PC-3 (cell line): ENCODE results near the gene AP5S1. TPM values are rescaled to one million over a fixed set of nuclear protein-coding genes. Genes with fewer than 3 reads are reported as not detected.

Experiments
- ATAC-seq: fragments of 200-7000 bp; cut with Tn5 transposase; 2 replicates; pipeline ENCODE4 v1.9.1; 2020; ENCODE audit warnings: mild to moderate bottlenecking, moderate library complexity
- BruUV-seq: library from RNA; stranded (reverse); fragments of 400-500 nt; replicated peaks from 2 replicates; lab custom pipeline; 2021; lab: Mats Ljungman, UMichigan
- CTCF ChIA-PET: fragments of 300-600 bp; sonication (Branson Sonifier 250); formaldehyde crosslinking; loops from one replicate; lab custom pipeline; 2022; ENCODE audit warnings: antibody characterized with exemption; lab: Charles Lee
- POLR2A ChIA-PET: fragments of 300-600 bp; sonication (Branson Sonifier 250); formaldehyde crosslinking; loops from one replicate; lab custom pipeline; 2022; ENCODE audit warnings: antibody characterized with exemption; ENCODE audit not compliant: unreplicated experiment; lab: Charles Lee
- DNase-seq: peaks from one replicate; pipeline ENCODE4 v3.0.0-alpha.2; 2015
- H2AFZ ChIP-seq: fragments of 300-600 bp; sonication (generic); 2 replicates; pipeline ENCODE4 v1.6.0; 2016; ENCODE audit warnings: antibody characterized with exemption, low read length
- H3F3A ChIP-seq: fragments of 300-600 bp; sonication (generic); one replicate; pipeline ENCODE4 v1.6.0; 2017; ENCODE audit warnings: antibody characterized with exemption, low read length, control low read depth, mild to moderate bottlenecking; ENCODE audit not compliant: unreplicated experiment
- H3K27ac ChIP-seq: fragments of 300-600 bp; sonication (generic); 2 replicates; pipeline ENCODE4 v1.5.1; 2016; ENCODE audit warnings: mild to moderate bottlenecking, low read length
- H3K27me3 ChIP-seq: fragments of 300-600 bp; sonication (generic); 2 replicates; pipeline ENCODE4 v1.6.1; 2016; ENCODE audit warnings: low read length, mixed read lengths
- H3K36me3 ChIP-seq: fragments of 300-600 bp; sonication (generic); 2 replicates; pipeline ENCODE4 v1.6.1; 2016; ENCODE audit warnings: low read depth, mixed run types, low read length, mixed read lengths
- H3K4me1 ChIP-seq: fragments of 300-600 bp; sonication (generic); 2 replicates; pipeline ENCODE4 v1.5.1; 2016; ENCODE audit warnings: low read length; ENCODE audit not compliant: insufficient read depth
- H3K4me2 ChIP-seq: fragments of 300-600 bp; sonication (generic); 2 replicates; pipeline ENCODE4 v1.6.0; 2016; ENCODE audit warnings: low read length
- H3K4me3 ChIP-seq: fragments of 300-600 bp; sonication (generic); 2 replicates; pipeline ENCODE4 v1.5.1; 2016; ENCODE audit warnings: mild to moderate bottlenecking, low read length, mixed read lengths
- H3K79me2 ChIP-seq: fragments of 300-600 bp; sonication (generic); 2 replicates; pipeline ENCODE4 v1.6.1; 2017; ENCODE audit warnings: low read length, mixed read lengths
- H3K9ac ChIP-seq: fragments of 300-600 bp; sonication (generic); 2 replicates; pipeline ENCODE4 v1.6.0; 2016; ENCODE audit warnings: mild to moderate bottlenecking, low read length
- H3K9me2 ChIP-seq: fragments of 300-600 bp; sonication (generic); replicated peaks from 2 replicates; pipeline ENCODE4 v1.6.1; 2016; ENCODE audit warnings: mixed run types, low read length, mixed read lengths
- H3K9me3 ChIP-seq: fragments of 300-600 bp; sonication (generic); 2 replicates; pipeline ENCODE4 v1.6.1; 2016; ENCODE audit warnings: low read length, mixed read lengths
- H4K20me1 ChIP-seq: fragments of 300-600 bp; sonication (generic); 2 replicates; pipeline ENCODE4 v1.6.1; 2016; ENCODE audit warnings: low read length, mixed read lengths
- EZH2 ChIP-seq: fragments of 300-600 bp; sonication (generic); IDR thresholded peaks from one replicate; pipeline ENCODE4 v1.6.1; 2017; ENCODE audit warnings: antibody characterized with exemption, mild to moderate bottlenecking, low read length; ENCODE audit not compliant: unreplicated experiment
- EZH2phosphoT487 ChIP-seq: fragments of 300-600 bp; sonication (generic); IDR thresholded peaks from 2 replicates; pipeline ENCODE4 v1.6.1; 2018; ENCODE audit warnings: mild to moderate bottlenecking, antibody characterized with exemption, low read length, borderline replicate concordance
- intact Hi-C: fragments of 100-400 bp; cut with micrococcal nuclease; formaldehyde crosslinking; loops from 2 replicates; pipeline ENCODE4 v1.9.0; 2023
- total RNA-seq: library from RNA; depleted of rRNA; stranded (reverse); fragments of >200 nt; gene quantifications from 2 replicates; pipeline ENCODE4 v1.2.3, GENCODE V29; 2014
- TF ChIP-seq, protein P1 (sequence below): fragments of 300-600 bp; sonication (generic); conservative IDR thresholded peaks from 2 replicates; pipeline ENCODE4 v1.5.1; 2017; ENCODE audit warnings: antibody characterized with exemption, low read depth, mild to moderate bottlenecking, low read length

AP5S1 gene
- total RNA-seq, 1 experiment from 2014 or later, result 31.4 TPM

GRCh38 chr20:3818155-3819151 lies 1.9 kb upstream of the AP5S1 start:
- Histone ChIP-seq H3K79me2 (peaks cover 22% of the 10 kb centered on the region), H3K4me1 (peaks cover 29% of the 10 kb centered on the region), H3K36me3 (peaks cover 11% of the 10 kb centered on the region; the same call in 1 of the 2 replicates), H3K9me3 (no peaks in the 10 kb centered on the region), H3F3A (no peaks in the 10 kb centered on the region), H3K4me2 (no peak overlapping the region), H4K20me1 (no peaks in the 10 kb centered on the region), H3K27ac (peak overlapping the region; percentile 41), H3K4me3 (no peak overlapping the region), H3K9me2 (no peaks in the 10 kb centered on the region), H3K27me3 (no peaks in the 10 kb centered on the region), H3K9ac (no peak overlapping the region; the same call in 1 of the 2 replicates), H2AFZ (0 out of 2 replicates have a peak overlapping the region, but pooled peaks have one; percentile 21)
- intact Hi-C loops, result no loop called here
- no TSS peak for BruUV-seq
- ATAC-seq (peak; percentile 70), DNase-seq (peak; percentile 93)
- TF ChIP-seq EZH2 (no peak), EZH2phosphoT487 (no peak)
- TF ChIP-seq, protein P1, sequence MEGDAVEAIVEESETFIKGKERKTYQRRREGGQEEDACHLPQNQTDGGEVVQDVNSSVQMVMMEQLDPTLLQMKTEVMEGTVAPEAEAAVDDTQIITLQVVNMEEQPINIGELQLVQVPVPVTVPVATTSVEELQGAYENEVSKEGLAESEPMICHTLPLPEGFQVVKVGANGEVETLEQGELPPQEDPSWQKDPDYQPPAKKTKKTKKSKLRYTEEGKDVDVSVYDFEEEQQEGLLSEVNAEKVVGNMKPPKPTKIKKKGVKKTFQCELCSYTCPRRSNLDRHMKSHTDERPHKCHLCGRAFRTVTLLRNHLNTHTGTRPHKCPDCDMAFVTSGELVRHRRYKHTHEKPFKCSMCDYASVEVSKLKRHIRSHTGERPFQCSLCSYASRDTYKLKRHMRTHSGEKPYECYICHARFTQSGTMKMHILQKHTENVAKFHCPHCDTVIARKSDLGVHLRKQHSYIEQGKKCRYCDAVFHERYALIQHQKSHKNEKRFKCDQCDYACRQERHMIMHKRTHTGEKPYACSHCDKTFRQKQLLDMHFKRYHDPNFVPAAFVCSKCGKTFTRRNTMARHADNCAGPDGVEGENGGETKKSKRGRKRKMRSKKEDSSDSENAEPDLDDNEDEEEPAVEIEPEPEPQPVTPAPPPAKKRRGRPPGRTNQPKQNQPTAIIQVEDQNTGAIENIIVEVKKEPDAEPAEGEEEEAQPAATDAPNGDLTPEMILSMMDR, result peak; percentile 89
- POLR2A ChIA-PET, result interaction anchor here (0.6 to 0.7 kb wide), 2 partner anchors 362 to 408 kb away, joined by 3 read pairs; no protein-coding TSS in a partner anchor
- CTCF ChIA-PET, result interaction anchor here (0.6 to 1.0 kb wide), 5 partner anchors 22 to 142 kb away, joined by 3 to 16 read pairs (median 4); partner anchors contain the start of genes CDC25B and CENPB

DNA sequence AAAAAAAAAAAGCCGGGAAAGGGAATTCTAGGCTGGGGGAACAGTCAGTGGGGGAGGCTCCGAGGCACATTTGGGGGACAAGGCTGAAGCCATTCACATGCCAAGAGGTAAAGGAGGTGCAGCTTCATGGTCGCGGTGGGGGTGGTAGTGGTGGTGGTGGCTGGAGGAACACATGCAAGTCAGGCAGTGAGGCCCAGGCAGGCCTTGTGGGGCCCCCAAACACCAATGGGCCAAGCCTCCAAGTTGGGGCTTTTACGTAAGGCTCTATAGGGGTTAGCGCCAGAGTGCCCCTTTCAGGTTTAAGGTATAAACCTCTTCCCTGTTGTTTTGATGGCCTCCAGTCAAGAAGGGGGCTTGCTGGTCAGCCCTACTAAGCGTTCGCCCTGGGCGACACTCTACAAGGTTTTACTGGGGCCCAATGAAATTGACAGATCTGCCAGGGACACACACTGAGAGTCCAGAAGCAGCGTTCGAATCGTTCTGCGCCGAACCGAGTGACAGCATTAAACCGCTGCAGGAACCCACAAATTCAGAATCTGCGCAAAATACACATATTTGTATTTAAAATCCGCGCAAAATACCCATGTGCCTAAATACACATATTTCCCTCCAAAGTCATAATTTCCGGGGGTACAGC lies 818 bp upstream of the AP5S1 start:
- intact Hi-C loops, result loop anchor here (1.0 to 2.0 kb wide), 5 partner anchors 8 to 35 kb away; partner anchors contain the start of genes CDC25B and MAVS
- BruUV-seq, result TSS peak; percentile 91

More for the DNA sequence above, 818 bp upstream of the AP5S1 start:
- H4K20me1 ChIP-seq, result no peaks in the 10 kb centered on the region
- peaks cover 22% of the 10 kb centered on the region for H3K79me2 ChIP-seq
- no peaks in the 10 kb centered on the region for H3K9me2 ChIP-seq
- H3K9ac ChIP-seq, result peak overlapping the region; percentile 95
- no peaks in the 10 kb centered on the region for H3K9me3 ChIP-seq
- H3K36me3 ChIP-seq, result peaks cover 20% of the 10 kb centered on the region; the same call in 1 of the 2 replicates
- ATAC-seq (no peak), DNase-seq (no peak)
- ChIA-PET CTCF (interaction anchor here (0.6 kb wide), 2 partner anchors 28 to 34 kb away, joined by 5 to 10 read pairs; no protein-coding TSS in a partner anchor), POLR2A (interaction anchor here (0.6 kb wide), 1 partner anchor 33 kb away, joined by 4 read pairs; the partner anchor contains the start of gene CENPB)
- H3K4me2 ChIP-seq, result peak overlapping the region; percentile 92
- no peaks in the 10 kb centered on the region for H3F3A ChIP-seq
- peaks cover 27% of the 10 kb centered on the region for H3K4me1 ChIP-seq
- H3K27me3 ChIP-seq, result no peaks in the 10 kb centered on the region
- TF ChIP-seq EZH2, result no peak
- TF ChIP-seq EZH2phosphoT487, result no peak
- TF ChIP-seq, protein P1, result no peak
- H3K27ac ChIP-seq, result peak overlapping the region; percentile 94
- peak overlapping the region; percentile 85 for H2AFZ ChIP-seq
- peak overlapping the region; percentile 85 for H3K4me3 ChIP-seq
